Measurements from ENCODE around the gene TGM3. TPM values are rescaled to one million over a fixed set of nuclear protein-coding genes. Genes with fewer than 3 reads are reported as not detected.

TGM3 gene
- polyA plus RNA-seq, 1 donor from 2014 or later = 0.24 TPM

DNA sequence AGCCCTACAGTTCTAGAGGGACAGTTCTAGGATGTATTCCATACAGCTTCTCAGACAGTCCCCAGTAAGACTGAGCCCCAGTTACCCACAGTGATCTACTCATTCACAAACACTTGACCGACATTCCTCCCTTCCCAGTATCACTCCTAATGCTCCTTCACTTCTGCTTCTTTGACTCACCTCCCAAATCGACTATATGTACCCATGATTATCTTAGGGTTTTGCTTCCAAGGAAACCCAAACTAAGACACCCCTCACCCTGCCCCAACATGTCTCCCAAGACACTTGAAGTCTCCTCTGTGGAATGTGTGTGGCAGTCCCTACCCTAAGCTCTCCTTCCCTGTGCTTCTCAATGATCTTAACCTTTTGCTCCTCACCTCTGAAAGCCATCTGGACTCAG lies 61.3 kb downstream of the TGM3 start:
- H3K9ac ChIP-seq (ENCODE audit: low read length) = no peak overlapping the region
- H3K27ac ChIP-seq (ENCODE audit: low read length) = no peak overlapping the region
- H2AFZ ChIP-seq (ENCODE audit: low read depth, low read length) = no peak overlapping the region
- H3K27me3 ChIP-seq (ENCODE audit: insufficient read depth, low read depth, low read length) = no peaks in the 10 kb centered on the region
- TF ChIP-seq EP300 (conservative IDR thresholded peaks at IDR 0.05; ENCODE audit: poor library complexity, severe bottlenecking) (no peak), POLR2AphosphoS5 (IDR thresholded peaks at IDR 0.05) (no peak), SMC3 (conservative IDR thresholded peaks at IDR 0.05; ENCODE audit: poor library complexity) (no peak), MXI1 (conservative IDR thresholded peaks at IDR 0.05; ENCODE audit: poor library complexity, severe bottlenecking) (no peak), EZH2 (IDR thresholded peaks at IDR 0.05; ENCODE audit: borderline replicate concordance, insufficient read depth, low read length, poor library complexity, severe bottlenecking) (no peak)
- TF ChIP-seq, protein P1, sequence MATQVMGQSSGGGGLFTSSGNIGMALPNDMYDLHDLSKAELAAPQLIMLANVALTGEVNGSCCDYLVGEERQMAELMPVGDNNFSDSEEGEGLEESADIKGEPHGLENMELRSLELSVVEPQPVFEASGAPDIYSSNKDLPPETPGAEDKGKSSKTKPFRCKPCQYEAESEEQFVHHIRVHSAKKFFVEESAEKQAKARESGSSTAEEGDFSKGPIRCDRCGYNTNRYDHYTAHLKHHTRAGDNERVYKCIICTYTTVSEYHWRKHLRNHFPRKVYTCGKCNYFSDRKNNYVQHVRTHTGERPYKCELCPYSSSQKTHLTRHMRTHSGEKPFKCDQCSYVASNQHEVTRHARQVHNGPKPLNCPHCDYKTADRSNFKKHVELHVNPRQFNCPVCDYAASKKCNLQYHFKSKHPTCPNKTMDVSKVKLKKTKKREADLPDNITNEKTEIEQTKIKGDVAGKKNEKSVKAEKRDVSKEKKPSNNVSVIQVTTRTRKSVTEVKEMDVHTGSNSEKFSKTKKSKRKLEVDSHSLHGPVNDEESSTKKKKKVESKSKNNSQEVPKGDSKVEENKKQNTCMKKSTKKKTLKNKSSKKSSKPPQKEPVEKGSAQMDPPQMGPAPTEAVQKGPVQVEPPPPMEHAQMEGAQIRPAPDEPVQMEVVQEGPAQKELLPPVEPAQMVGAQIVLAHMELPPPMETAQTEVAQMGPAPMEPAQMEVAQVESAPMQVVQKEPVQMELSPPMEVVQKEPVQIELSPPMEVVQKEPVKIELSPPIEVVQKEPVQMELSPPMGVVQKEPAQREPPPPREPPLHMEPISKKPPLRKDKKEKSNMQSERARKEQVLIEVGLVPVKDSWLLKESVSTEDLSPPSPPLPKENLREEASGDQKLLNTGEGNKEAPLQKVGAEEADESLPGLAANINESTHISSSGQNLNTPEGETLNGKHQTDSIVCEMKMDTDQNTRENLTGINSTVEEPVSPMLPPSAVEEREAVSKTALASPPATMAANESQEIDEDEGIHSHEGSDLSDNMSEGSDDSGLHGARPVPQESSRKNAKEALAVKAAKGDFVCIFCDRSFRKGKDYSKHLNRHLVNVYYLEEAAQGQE (IDR thresholded peaks at IDR 0.05; ENCODE audit: borderline replicate concordance) = no peak
- peaks cover 3% of the 10 kb centered on the region for H3K9me3 ChIP-seq (ENCODE audit: low read length)
- no peaks in the 10 kb centered on the region for H3F3A ChIP-seq (ENCODE audit: insufficient read depth, low read length, poor library complexity, severe bottlenecking)
- no peak overlapping the region for H3K4me2 ChIP-seq (ENCODE audit: low read length)
- H4K20me1 ChIP-seq (ENCODE audit: insufficient read depth) = no peaks in the 10 kb centered on the region
- no peaks in the 10 kb centered on the region for H3K9me2 ChIP-seq (ENCODE audit: insufficient read depth, low read length)
- H3K36me3 ChIP-seq (ENCODE audit: insufficient read depth, low read length) = no peaks in the 10 kb centered on the region
- H3K79me2 ChIP-seq (replicated peaks; ENCODE audit: insufficient read depth, low read length) = no peaks in the 10 kb centered on the region
- H3K4me3 ChIP-seq (ENCODE audit: low read length) = no peak overlapping the region

DNA sequence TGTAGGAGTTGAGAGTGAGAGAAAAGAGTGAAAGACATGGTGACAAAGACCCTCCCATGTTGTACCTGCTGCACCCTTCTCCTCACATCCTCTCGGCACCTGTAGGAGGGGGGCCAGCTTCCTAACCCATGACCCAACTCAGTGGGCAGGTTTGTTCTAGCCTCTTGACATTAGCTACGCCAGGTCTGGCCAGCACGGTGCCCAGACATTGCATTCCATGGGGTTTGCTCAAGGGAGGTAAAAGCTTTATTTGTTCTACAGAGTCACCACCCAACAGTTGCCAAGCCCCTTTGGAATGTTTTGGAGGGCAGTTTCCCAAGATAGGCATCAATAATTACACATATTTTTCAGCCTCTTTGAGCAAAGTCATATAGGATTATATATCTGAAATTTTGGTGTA lies 62.2 kb downstream of the TGM3 start:
- Histone ChIP-seq H3K79me2 (replicated peaks; ENCODE audit: insufficient read depth, low read length) (no peaks in the 10 kb centered on the region), H3K9ac (ENCODE audit: low read length) (no peak overlapping the region), H3K36me3 (ENCODE audit: insufficient read depth, low read length) (no peaks in the 10 kb centered on the region), H3K27ac (ENCODE audit: low read length) (no peak overlapping the region), H3K9me2 (ENCODE audit: insufficient read depth, low read length) (no peaks in the 10 kb centered on the region), H3K4me2 (ENCODE audit: low read length) (no peak overlapping the region), H4K20me1 (ENCODE audit: insufficient read depth) (no peaks in the 10 kb centered on the region), H3K4me3 (ENCODE audit: low read length) (no peak overlapping the region), H3F3A (ENCODE audit: insufficient read depth, low read length, poor library complexity, severe bottlenecking) (no peaks in the 10 kb centered on the region), H3K9me3 (ENCODE audit: low read length) (peaks cover 3% of the 10 kb centered on the region), H2AFZ (ENCODE audit: low read depth, low read length) (no peak overlapping the region), H3K27me3 (ENCODE audit: insufficient read depth, low read depth, low read length) (no peaks in the 10 kb centered on the region)
- TF ChIP-seq SMC3 (conservative IDR thresholded peaks at IDR 0.05; ENCODE audit: poor library complexity) (no peak), TAF1 (IDR thresholded peaks at IDR 0.05; ENCODE audit: low read depth) (no peak), EZH2 (IDR thresholded peaks at IDR 0.05; ENCODE audit: borderline replicate concordance, insufficient read depth, low read length, poor library complexity, severe bottlenecking) (no peak), MXI1 (conservative IDR thresholded peaks at IDR 0.05; ENCODE audit: poor library complexity, severe bottlenecking) (no peak), EP300 (conservative IDR thresholded peaks at IDR 0.05; ENCODE audit: poor library complexity, severe bottlenecking) (no peak), POLR2AphosphoS5 (IDR thresholded peaks at IDR 0.05) (no peak)
- TF ChIP-seq, protein P2, sequence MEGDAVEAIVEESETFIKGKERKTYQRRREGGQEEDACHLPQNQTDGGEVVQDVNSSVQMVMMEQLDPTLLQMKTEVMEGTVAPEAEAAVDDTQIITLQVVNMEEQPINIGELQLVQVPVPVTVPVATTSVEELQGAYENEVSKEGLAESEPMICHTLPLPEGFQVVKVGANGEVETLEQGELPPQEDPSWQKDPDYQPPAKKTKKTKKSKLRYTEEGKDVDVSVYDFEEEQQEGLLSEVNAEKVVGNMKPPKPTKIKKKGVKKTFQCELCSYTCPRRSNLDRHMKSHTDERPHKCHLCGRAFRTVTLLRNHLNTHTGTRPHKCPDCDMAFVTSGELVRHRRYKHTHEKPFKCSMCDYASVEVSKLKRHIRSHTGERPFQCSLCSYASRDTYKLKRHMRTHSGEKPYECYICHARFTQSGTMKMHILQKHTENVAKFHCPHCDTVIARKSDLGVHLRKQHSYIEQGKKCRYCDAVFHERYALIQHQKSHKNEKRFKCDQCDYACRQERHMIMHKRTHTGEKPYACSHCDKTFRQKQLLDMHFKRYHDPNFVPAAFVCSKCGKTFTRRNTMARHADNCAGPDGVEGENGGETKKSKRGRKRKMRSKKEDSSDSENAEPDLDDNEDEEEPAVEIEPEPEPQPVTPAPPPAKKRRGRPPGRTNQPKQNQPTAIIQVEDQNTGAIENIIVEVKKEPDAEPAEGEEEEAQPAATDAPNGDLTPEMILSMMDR (IDR thresholded peaks at IDR 0.05; ENCODE audit: poor library complexity, severe bottlenecking) = no peak
- TF ChIP-seq, protein P1 (IDR thresholded peaks at IDR 0.05; ENCODE audit: borderline replicate concordance) = no peak

Data from neural cell (in vitro differentiated cells).